Naive thymus-derived CD8-positive, alpha-beta T cell (primary cell): ENCODE results near the gene MAP7D1. TPM values are rescaled to one million over a fixed set of nuclear protein-coding genes. Genes with fewer than 3 reads are reported as not detected.

Experiments used
- ATAC-seq, 2 donors: fragments of 150-1000 bp; cut with Tn5 transposase in 1 of 2; sonication (Bioruptor Pico), chemical (Tn5 transposase) in 1 of 2; 1 replicate in 1 of 2; 2 replicates in 1 of 2; pipeline ENCODE4 v1.10.0; 2021; ENCODE audit warnings: mild to moderate bottlenecking in 2 of 2, moderate library complexity in 2 of 2
- POLR2A ChIA-PET: fragments of 350-600 bp; sonication (Branson Sonifier 250); formaldehyde crosslinking; loops from one replicate; lab custom pipeline; 2021; ENCODE audit warnings: antibody characterized with exemption; lab: Charles Lee
- DNase-seq, 10 donors: peaks; one replicate each; pipeline versions ENCODE4 v3.0.0 to v3.0.0-alpha.2; 2020 to 2022
- H3K27ac Mint-ChIP-seq, 10 donors: one replicate each; pipeline ENCODE4 v1.8.0; 2020 to 2022; ENCODE audit warnings: mild to moderate bottlenecking in 10 of 10, mixed read lengths in 10 of 10, moderate library complexity in 4 of 10, inconsistent platforms in 1 of 10
- H3K27me3 Mint-ChIP-seq, 5 donors: one replicate each; pipeline ENCODE4 v1.8.0; 2021 to 2022; ENCODE audit warnings: mixed read lengths in 5 of 5
- H3K36me3 Mint-ChIP-seq, 3 donors: one replicate each; pipeline ENCODE4 v1.8.0; 2020 to 2022; ENCODE audit warnings: mixed read lengths in 3 of 3, mild to moderate bottlenecking in 2 of 3, inconsistent platforms in 1 of 3
- H3K4me1 Mint-ChIP-seq, 4 donors: one replicate each; pipeline ENCODE4 v1.8.0; 2021 to 2022; ENCODE audit warnings: mixed read lengths in 4 of 4
- H3K4me3 Mint-ChIP-seq, 10 donors: one replicate each; pipeline ENCODE4 v1.8.0; 2020 to 2022; ENCODE audit warnings: mild to moderate bottlenecking in 10 of 10, mixed read lengths in 10 of 10, moderate library complexity in 6 of 10, inconsistent platforms in 1 of 10
- H3K9me3 Mint-ChIP-seq, 9 donors: one replicate each; pipeline ENCODE4 v1.8.0; 2020 to 2022; ENCODE audit warnings: mixed read lengths in 9 of 9, mild to moderate bottlenecking in 3 of 9, inconsistent platforms in 1 of 9, moderate library complexity in 1 of 9
- polyA plus RNA-seq, 3 donors: library from polyadenylated mRNA; unstranded; fragments of 300-500 nt; fragmentation: Illumina TruSeq; gene quantifications; one replicate each; pipeline ENCODE4 v1.2.3, GENCODE V29; 2021
- total RNA-seq, 8 experiments: library from RNA in 2 of 8; stranded (reverse) in 2 of 8; gene quantifications; one replicate each; pipeline ENCODE4 v1.2.3 and lab custom pipeline; 2021 to 2026

MAP7D1 gene
- total and polyA plus RNA-seq, 5 experiments from 2014 or later, result 13.3 to 275 (median 67.1) TPM

- POLR2A ChIA-PET, result interaction anchor here (0.6 to 5.7 kb wide), 4 partner anchors 10 to 46 kb away, joined by 3 to 35 read pairs (median 5); no protein-coding TSS in a partner anchor
Measured at GRCh38 chr1:36118447-36119204, 37.3 kb upstream of the MAP7D1 start.

DNA sequence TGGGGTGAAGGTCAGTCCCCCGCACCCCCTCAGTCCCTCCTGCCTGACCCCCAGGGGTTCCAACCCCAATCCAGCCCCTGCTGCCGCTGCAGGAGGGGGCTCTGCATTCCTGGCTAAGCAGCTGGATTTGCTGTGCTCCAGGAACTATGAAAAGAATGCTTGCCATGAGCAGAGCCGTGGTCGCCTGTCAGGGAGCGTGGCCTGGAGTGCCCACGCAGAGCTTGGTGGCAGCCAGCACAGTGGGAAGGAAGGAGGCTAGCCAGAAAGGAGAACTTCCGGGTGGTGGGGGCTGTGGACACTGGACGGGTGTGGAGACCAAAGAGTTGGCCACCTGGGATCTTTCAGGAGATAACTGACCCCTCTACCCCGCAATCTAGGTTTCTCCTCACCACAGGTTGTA lies 36.5 kb upstream of the MAP7D1 start:
- no peaks in the 10 kb centered on the region for H3K9me3 Mint-ChIP-seq
- peaks cover 11 to 25% (median 22%) of the 10 kb centered on the region in 5 donors for H3K27me3 Mint-ChIP-seq
- DNase-seq, result no peak
- no peaks in the 10 kb centered on the region for H3K36me3 Mint-ChIP-seq
- H3K27ac Mint-ChIP-seq, result no peak overlapping the region
- H3K4me1 Mint-ChIP-seq, result peaks cover 14 to 21% (median 19%) of the 10 kb centered on the region in 4 donors
- POLR2A ChIA-PET, result interaction anchor here (0.6 to 5.7 kb wide), 4 partner anchors 11 to 1871 kb away, joined by 3 to 35 read pairs (median 4); no protein-coding TSS in a partner anchor
- ATAC-seq, result no peak
- H3K4me3 Mint-ChIP-seq, result no peak overlapping the region

More at GRCh38 chr1:36118447-36119204, 37.3 kb upstream of the MAP7D1 start:
- Mint-ChIP-seq H3K27me3 (peaks cover 8 to 19% (median 16%) of the 10 kb centered on the region in 5 donors), H3K4me1 (peaks cover 12 to 14% (median 13%) of the 10 kb centered on the region in 4 donors), H3K36me3 (no peaks in the 10 kb centered on the region), H3K4me3 (no peak overlapping the region), H3K27ac (peak overlapping the region in 1 of 10 donors; percentile 47), H3K9me3 (no peaks in the 10 kb centered on the region)
- DNase-seq (no peak), ATAC-seq (no peak)

GRCh38 chr1:36122062-36123030 lies 33.6 kb upstream of the MAP7D1 start:
- DNase-seq, result no peak
- POLR2A ChIA-PET, result interaction anchor here (1.1 to 5.7 kb wide), 2 partner anchors 9 to 14 kb away, joined by 4 to 35 read pairs; no protein-coding TSS in a partner anchor
- Mint-ChIP-seq H3K27me3 (peaks cover 19 to 40% (median 30%) of the 10 kb centered on the region in 5 donors), H3K27ac (peak overlapping the region in 7 of 10 donors; percentile 24 to 77 (median 47)), H3K4me3 (peak overlapping the region in 6 of 10 donors; percentile 10 to 79 (median 48)), H3K9me3 (no peaks in the 10 kb centered on the region), H3K36me3 (no peaks in the 10 kb centered on the region), H3K4me1 (peaks cover 29 to 43% (median 36%) of the 10 kb centered on the region in 4 donors)
- ATAC-seq, result peak in 1 of 2 donors; percentile 7

DNA sequence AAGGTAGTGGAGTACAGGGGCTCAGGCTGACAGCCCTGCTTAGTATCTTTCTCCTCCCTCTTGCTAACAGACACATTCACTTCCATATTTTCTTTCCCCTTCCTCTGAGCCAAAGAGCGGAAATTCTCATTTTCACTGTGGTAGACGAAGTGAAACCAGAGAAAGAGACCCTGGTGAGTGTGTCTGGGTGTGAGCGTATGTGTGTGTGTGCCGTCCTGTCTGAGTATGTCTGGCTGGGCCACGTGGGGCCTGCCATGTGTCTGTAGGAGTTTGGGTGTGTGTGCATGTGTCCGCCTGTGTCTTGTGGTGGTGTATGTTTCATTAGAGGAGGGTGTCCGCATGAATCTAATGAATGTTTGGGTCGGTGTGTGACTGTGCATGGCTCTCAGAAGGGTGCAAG lies 32.6 kb upstream of the MAP7D1 start:
- ATAC-seq (peak; percentile 65 to 70), DNase-seq (peak in 2 of 10 donors; percentile 22 to 29)
- Mint-ChIP-seq H3K36me3 (no peaks in the 10 kb centered on the region), H3K4me1 (peaks cover 29 to 47% (median 37%) of the 10 kb centered on the region in 4 donors), H3K27ac (peak overlapping the region in 8 of 10 donors; percentile 7 to 83 (median 43)), H3K9me3 (no peaks in the 10 kb centered on the region), H3K4me3 (peak overlapping the region; percentile 10 to 79 (median 64)), H3K27me3 (peaks cover 19 to 40% (median 30%) of the 10 kb centered on the region in 5 donors)
- POLR2A ChIA-PET, result interaction anchor here (5.7 kb wide), 1 partner anchor 15 kb away, joined by 35 read pairs; no protein-coding TSS in a partner anchor

- Mint-ChIP-seq H3K36me3 (no peaks in the 10 kb centered on the region), H3K4me3 (peak overlapping the region; percentile 64 to 84 (median 78)), H3K27me3 (peaks cover 19 to 40% (median 30%) of the 10 kb centered on the region in 5 donors), H3K4me1 (peaks cover 29 to 47% (median 37%) of the 10 kb centered on the region in 4 donors), H3K9me3 (no peaks in the 10 kb centered on the region), H3K27ac (peak overlapping the region in 6 of 10 donors; percentile 8 to 66 (median 40))
- DNase-seq, result no peak
- no peak for ATAC-seq
- POLR2A ChIA-PET, result no interaction called here
Measured at GRCh38 chr1:36124404-36125128, 31.4 kb upstream of the MAP7D1 start.

GRCh38 chr1:36125129-36125991 lies 30.6 kb upstream of the MAP7D1 start, which contains the start of gene COL8A2:
Gene COL8A2, minus strand, starts transcription at chr1:36125222. Its CDS starts 24,980 bp downstream, at chr1:36100242.
- POLR2A ChIA-PET, result no interaction called here
- no peaks in the 10 kb centered on the region for H3K36me3 Mint-ChIP-seq
- peak within 1 kb of the TSS; percentile 64 to 84 (median 78) for H3K4me3 Mint-ChIP-seq

GRCh38 chr1:36126005-36126716 lies 29.8 kb upstream of the MAP7D1 start:
- Mint-ChIP-seq H3K27me3 (peaks cover 19 to 40% (median 30%) of the 10 kb centered on the region in 5 donors), H3K9me3 (no peaks in the 10 kb centered on the region), H3K27ac (peak overlapping the region in 8 of 10 donors; percentile 38 to 79 (median 60)), H3K4me3 (peak overlapping the region; percentile 52 to 78 (median 69)), H3K4me1 (peaks cover 29 to 47% (median 37%) of the 10 kb centered on the region in 4 donors), H3K36me3 (no peaks in the 10 kb centered on the region)
- DNase-seq (no peak), ATAC-seq (no peak)
- POLR2A ChIA-PET, result no interaction called here

More at GRCh38 chr1:36125129-36125991, 30.6 kb upstream of the MAP7D1 start, which contains the start of gene COL8A2:
- Mint-ChIP-seq H3K27me3 (peaks cover 19 to 40% (median 30%) of the 10 kb centered on the region in 5 donors), H3K9me3 (no peaks in the 10 kb centered on the region), H3K4me1 (peaks cover 29 to 47% (median 37%) of the 10 kb centered on the region in 4 donors), H3K27ac (peak within 1 kb of the TSS in 8 of 10 donors; percentile 48 to 79 (median 64))
- DNase-seq (peak in 2 of 10 donors; percentile 38 to 39), ATAC-seq (peak; percentile 34 to 80)

- no peak for ATAC-seq
- Mint-ChIP-seq H3K27me3 (peaks cover 19 to 40% (median 28%) of the 10 kb centered on the region in 5 donors), H3K4me3 (peak overlapping the region in 3 of 10 donors; percentile 22 to 68 (median 28)), H3K4me1 (peaks cover 29 to 47% (median 37%) of the 10 kb centered on the region in 4 donors), H3K9me3 (no peaks in the 10 kb centered on the region), H3K36me3 (no peaks in the 10 kb centered on the region), H3K27ac (peak overlapping the region in 2 of 10 donors; percentile 21 to 29)
- POLR2A ChIA-PET, result no interaction called here
- no peak for DNase-seq
Measured at GRCh38 chr1:36126797-36127500, 29.0 kb upstream of the MAP7D1 start.

GRCh38 chr1:36128126-36128904 lies 27.6 kb upstream of the MAP7D1 start:
- Mint-ChIP-seq H3K36me3 (no peaks in the 10 kb centered on the region), H3K27ac (no peak overlapping the region), H3K27me3 (peaks cover 14 to 26% (median 16%) of the 10 kb centered on the region in 5 donors), H3K4me3 (peak overlapping the region in 2 of 10 donors; percentile 2 to 8), H3K4me1 (peaks cover 21 to 37% (median 27%) of the 10 kb centered on the region in 4 donors), H3K9me3 (no peaks in the 10 kb centered on the region)
- POLR2A ChIA-PET, result interaction anchor here (0.8 to 1.4 kb wide), 3 partner anchors 17 to 23 kb away, joined by 3 to 7 read pairs (median 4); no protein-coding TSS in a partner anchor
- ATAC-seq, result no peak
- no peak for DNase-seq
